Endothelial cell of umbilical vein (primary cell): ENCODE data around the gene CD19. TPM values are rescaled to one million over a fixed set of nuclear protein-coding genes. Genes with fewer than 3 reads are reported as not detected.

ENCODE experiments used
- BruUV-seq: library from RNA; stranded (reverse); fragments of 400-500 nt; replicated peaks from 2 replicates; lab custom pipeline; 2021; lab: Mats Ljungman, UMichigan
- CTCF ChIA-PET: fragments of 300-600, 350-600 bp; sonication (Branson Sonifier 250); formaldehyde crosslinking; loops from one replicate; lab custom pipeline; 2021; ENCODE audit warnings: antibody characterized with exemption, inconsistent platforms; lab: Charles Lee
- POLR2A ChIA-PET: fragments of 300-600, 350-600 bp; sonication (Branson Sonifier 250); formaldehyde crosslinking; loops from one replicate; lab custom pipeline; 2021; ENCODE audit warnings: antibody characterized with exemption, inconsistent platforms; lab: Charles Lee
- DNase-seq: peaks from one replicate; pipeline ENCODE4 v3.0.0-alpha.2; 2011; ENCODE audit warnings: low read depth, low spot score
- FAIRE-seq: peaks from 2 replicates; lab custom pipeline; 2011; peaks lifted over from hg19 to GRCh38; lab: Jason Lieb, UNC
- H2AFZ ChIP-seq: 2 replicates; pipeline ENCODE4 v1.6.0; 2012; ENCODE audit warnings: low read depth, low read length, control low read depth, inconsistent platforms
- H3K27ac ChIP-seq: 2 replicates; pipeline ENCODE4 v1.5.1; 2011; ENCODE audit warnings: low read depth, mild to moderate bottlenecking, control low read depth, low read length, moderate library complexity; ENCODE audit not compliant: insufficient read depth
- H3K27me3 ChIP-seq, 2 experiments: 2 replicates each; pipeline versions ENCODE4 v1.6.0 to v1.6.1; 2011; ENCODE audit warnings: low read length in 2 of 2, mixed read lengths in 1 of 2; ENCODE audit not compliant: control insufficient read depth in 2 of 2, insufficient read depth in 2 of 2
- H3K36me3 ChIP-seq, 2 experiments: 2 replicates in 1 of 2; 3 replicates in 1 of 2; pipeline ENCODE4 v1.5.1; 2011; ENCODE audit warnings: low read length in 2 of 2, mild to moderate bottlenecking in 1 of 2, moderate library complexity in 1 of 2; ENCODE audit not compliant: control insufficient read depth in 2 of 2, insufficient read depth in 2 of 2; ENCODE audit errors: extremely low read depth in 1 of 2
- H3K4me1 ChIP-seq: 3 replicates; pipeline ENCODE4 v1.5.1; 2011; ENCODE audit warnings: mild to moderate bottlenecking, low read length; ENCODE audit not compliant: control insufficient read depth, insufficient read depth; ENCODE audit errors: extremely low read depth
- H3K4me2 ChIP-seq: 2 replicates; pipeline ENCODE4 v1.6.1; 2011; ENCODE audit warnings: low read length, control low read depth, mixed read lengths; ENCODE audit not compliant: insufficient read depth
- H3K4me3 ChIP-seq, 3 experiments: fragments of 200-600 bp in 1 of 3; sonication (generic), shearing (Covaris generic) in 1 of 3; replicated peaks in 1 of 3; 2 replicates each; pipeline ENCODE4 v1.5.1; 2011 to 2016; ENCODE audit warnings: control low read depth in 3 of 3, low read length in 3 of 3, mild to moderate bottlenecking in 2 of 3, inconsistent platforms in 1 of 3, low read depth in 1 of 3, moderate library complexity in 1 of 3; ENCODE audit not compliant: insufficient read depth in 1 of 3
- H3K79me2 ChIP-seq: 2 replicates; pipeline ENCODE4 v1.6.0; 2012; ENCODE audit warnings: low read length, inconsistent platforms; ENCODE audit not compliant: control insufficient read depth, insufficient read depth
- H3K9ac ChIP-seq: replicated peaks from 2 replicates; pipeline ENCODE3; 2011; ENCODE audit warnings: low read length, control low read depth; ENCODE audit not compliant: insufficient read depth; ENCODE audit errors: extremely low read depth
- H3K9me1 ChIP-seq: replicated peaks from 3 replicates; pipeline ENCODE4 v1.6.0; 2011; ENCODE audit warnings: mild to moderate bottlenecking, low read length; ENCODE audit not compliant: control insufficient read depth, insufficient read depth; ENCODE audit errors: extremely low read depth
- H3K9me3 ChIP-seq: replicated peaks from 2 replicates; pipeline ENCODE4 v1.5.1; 2012; ENCODE audit warnings: low read length, inconsistent platforms; ENCODE audit not compliant: control insufficient read depth, insufficient read depth
- H4K20me1 ChIP-seq: replicated peaks from 2 replicates; pipeline ENCODE3; 2011; ENCODE audit warnings: mild to moderate bottlenecking, low read length; ENCODE audit not compliant: control insufficient read depth, insufficient read depth; ENCODE audit errors: extremely low read depth
- EZH2 ChIP-seq: IDR thresholded peaks from 2 replicates; pipeline ENCODE4 v1.6.1; 2012; ENCODE audit warnings: borderline replicate concordance, low read depth, mild to moderate bottlenecking, moderate library complexity, low read length, inconsistent platforms; ENCODE audit not compliant: severe bottlenecking
- FOS ChIP-seq: IDR thresholded peaks from 2 replicates; pipeline ENCODE4 v1.6.1; 2011; ENCODE audit warnings: mild to moderate bottlenecking, low read length, moderate library complexity, borderline replicate concordance; ENCODE audit not compliant: insufficient read depth
- GATA2 ChIP-seq: IDR thresholded peaks from 2 replicates; pipeline ENCODE4 v1.7.0; 2011; ENCODE audit warnings: low read depth, mild to moderate bottlenecking, moderate library complexity, mixed read lengths, low read length; ENCODE audit not compliant: insufficient read length, insufficient read depth
- JUN ChIP-seq: IDR thresholded peaks from 2 replicates; pipeline ENCODE4 v1.6.1; 2011; ENCODE audit warnings: borderline replicate concordance, low read depth; ENCODE audit not compliant: insufficient read length, insufficient read depth
- MAX ChIP-seq: IDR thresholded peaks from 2 replicates; pipeline ENCODE4 v1.6.1; 2011; ENCODE audit not compliant: insufficient read depth, insufficient read length
- MYC ChIP-seq: IDR thresholded peaks from one replicate; pipeline ENCODE4 v1.6.1; 2011; ENCODE audit warnings: mild to moderate bottlenecking, low read depth, low read length
- POLR2A ChIP-seq: IDR thresholded peaks from 2 replicates; pipeline ENCODE4 v1.6.1; 2012; ENCODE audit warnings: low read depth, mild to moderate bottlenecking, control low read depth, low read length
- POLR2AphosphoS5 ChIP-seq: IDR thresholded peaks from 2 replicates; pipeline ENCODE4 v1.6.1; 2012; ENCODE audit warnings: low read depth, mild to moderate bottlenecking, control low read depth, low read length, moderate library complexity; ENCODE audit not compliant: insufficient read depth
- dilution Hi-C: fragments of 300-500 bp; cut with MboI; formaldehyde crosslinking; loops from one replicate; pipeline ENCODE4 v1.15.0; 2019; ENCODE audit warnings: low sequenced_read_pairs; ENCODE audit not compliant: extremely low pct_ligation_motif_present
- intact Hi-C: fragments of 100-400 bp; cut with micrococcal nuclease; formaldehyde crosslinking; loops from one replicate; pipeline ENCODE4 v1.10.0; 2022
- polyA plus RNA-seq, 4 experiments: library from polyadenylated mRNA; depleted of rRNA in 3 of 4; stranded (reverse) in 3 of 4; unstranded in 1 of 4; fragments of >200 nt; gene quantifications; 2 replicates each; pipeline versions ENCODE4 v1.2.1 to v1.2.3, GENCODE V29; 2011 to 2012; ENCODE audit warnings: missing spikeins in 1 of 4
- total RNA-seq: library from RNA; stranded (reverse); gene quantifications from 2 replicates; pipeline ENCODE4 v1.2.3, GENCODE V29; 2021
- TF ChIP-seq, protein P1 (sequence below), 2 donors: IDR thresholded peaks; 1 replicate in 1 of 2; 2 replicates in 1 of 2; pipeline ENCODE4 v1.5.1; 2011; ENCODE audit warnings: low read length in 2 of 2, mild to moderate bottlenecking in 2 of 2, moderate library complexity in 2 of 2, control low read depth in 1 of 2, inconsistent platforms in 1 of 2, low read depth in 1 of 2; ENCODE audit not compliant: insufficient read depth in 1 of 2; ENCODE audit errors: extremely low read depth in 1 of 2

CD19 gene
- total and polyA plus RNA-seq, 2 donors (not counting 3 experiments of a cell fraction or from before 2014, with no cell fraction given) = 0.06 TPM; not detected in 1

GRCh38 chr16:28937222-28937876, 5.6 kb downstream of the CD19 start:
- no peaks in the 10 kb centered on the region for H3K36me3 ChIP-seq
- ChIA-PET CTCF (interaction anchor here (1.1 kb wide), 1 partner anchor 13 kb away, joined by 3 read pairs; the partner anchor contains the start of gene NFATC2IP), POLR2A (no interaction called here)
- no peak overlapping the region for H3K4me3 ChIP-seq
- no peak overlapping the region for H3K27ac ChIP-seq
- H3K27me3 ChIP-seq = no peaks in the 10 kb centered on the region
- FAIRE-seq (no peak), DNase-seq (no peak)
- TF ChIP-seq MAX (no peak), JUN (no peak), MYC (no peak), FOS (no peak), EZH2 (no peak), POLR2A (no peak), GATA2 (no peak), POLR2AphosphoS5 (no peak)
- TF ChIP-seq, protein P1, sequence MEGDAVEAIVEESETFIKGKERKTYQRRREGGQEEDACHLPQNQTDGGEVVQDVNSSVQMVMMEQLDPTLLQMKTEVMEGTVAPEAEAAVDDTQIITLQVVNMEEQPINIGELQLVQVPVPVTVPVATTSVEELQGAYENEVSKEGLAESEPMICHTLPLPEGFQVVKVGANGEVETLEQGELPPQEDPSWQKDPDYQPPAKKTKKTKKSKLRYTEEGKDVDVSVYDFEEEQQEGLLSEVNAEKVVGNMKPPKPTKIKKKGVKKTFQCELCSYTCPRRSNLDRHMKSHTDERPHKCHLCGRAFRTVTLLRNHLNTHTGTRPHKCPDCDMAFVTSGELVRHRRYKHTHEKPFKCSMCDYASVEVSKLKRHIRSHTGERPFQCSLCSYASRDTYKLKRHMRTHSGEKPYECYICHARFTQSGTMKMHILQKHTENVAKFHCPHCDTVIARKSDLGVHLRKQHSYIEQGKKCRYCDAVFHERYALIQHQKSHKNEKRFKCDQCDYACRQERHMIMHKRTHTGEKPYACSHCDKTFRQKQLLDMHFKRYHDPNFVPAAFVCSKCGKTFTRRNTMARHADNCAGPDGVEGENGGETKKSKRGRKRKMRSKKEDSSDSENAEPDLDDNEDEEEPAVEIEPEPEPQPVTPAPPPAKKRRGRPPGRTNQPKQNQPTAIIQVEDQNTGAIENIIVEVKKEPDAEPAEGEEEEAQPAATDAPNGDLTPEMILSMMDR (IDR thresholded peaks at IDR 0.05; ENCODE audit: extremely low read depth in 1 of 2, insufficient read depth in 1 of 2, low read depth in 1 of 2, low read length in 2 of 2) = no peak
- H3K9me3 ChIP-seq = no peaks in the 10 kb centered on the region
- no peak overlapping the region for H3K9ac ChIP-seq
- intact Hi-C loops (loop anchor here (2.0 kb wide), 1 partner anchor 13 kb away; the partner anchor contains the start of gene NFATC2IP), dilution Hi-C loops (no loop called here)
- no peaks in the 10 kb centered on the region for H3K4me1 ChIP-seq
- H3K4me2 ChIP-seq = no peak overlapping the region
- no TSS peak for BruUV-seq
- H3K79me2 ChIP-seq = no peaks in the 10 kb centered on the region
- H2AFZ ChIP-seq = no peak overlapping the region
- no peaks in the 10 kb centered on the region for H3K9me1 ChIP-seq
- no peaks in the 10 kb centered on the region for H4K20me1 ChIP-seq
